A549 (cell line): ENCODE data around the gene RAB20.

Experiments used
- CBX2 ChIP-seq: fragments of 200-600 bp; sonication (generic); IDR thresholded peaks from 2 replicates; pipeline ENCODE4 v1.6.1; 2016; ENCODE audit warnings: low read depth, mild to moderate bottlenecking, borderline replicate concordance
- CBX8 ChIP-seq: fragments of 200-600 bp; sonication (generic); IDR thresholded peaks from 2 replicates; pipeline ENCODE4 v1.6.1; 2016
- CTCF ChIP-seq: fragments of >200 bp; sonication (Bioruptor Twin); formaldehyde crosslinking; IDR thresholded peaks from 3 replicates; pipeline ENCODE4 v1.5.1; 2016
- HDAC2 ChIP-seq: fragments of 200-600 bp; sonication (generic); IDR thresholded peaks from 2 replicates; pipeline ENCODE4 v1.6.1; 2016
- MAFK ChIP-seq: fragments of 450-650 bp; IDR thresholded peaks from 2 replicates; pipeline ENCODE4 v1.6.1; 2014; ENCODE audit not compliant: partially characterized antibody
- MAX ChIP-seq: IDR thresholded peaks from 2 replicates; pipeline ENCODE4 v1.6.1; 2012
- MYC ChIP-seq: IDR thresholded peaks from 2 replicates; pipeline ENCODE4 v1.6.1; 2012; ENCODE audit warnings: mild to moderate bottlenecking, inconsistent platforms, low read length, improper control_type of control experiment, borderline replicate concordance
- POLR2A ChIP-seq: IDR thresholded peaks from 2 replicates; pipeline ENCODE4 v1.6.1; 2012; ENCODE audit warnings: mild to moderate bottlenecking, low read length
- RAD21 ChIP-seq, 2 experiments: fragments of >200 bp in 1 of 2; sonication (Bioruptor Twin) in 1 of 2; formaldehyde crosslinking in 1 of 2; IDR thresholded peaks in 1 of 2; conservative IDR thresholded peaks in 1 of 2; 2 replicates in 1 of 2; 3 replicates in 1 of 2; pipeline ENCODE4 v1.6.1; 2012 to 2018; ENCODE audit warnings: inconsistent platforms in 1 of 2
- SMC3 ChIP-seq: fragments of >200 bp; sonication (Bioruptor Twin); formaldehyde crosslinking; IDR thresholded peaks from 3 replicates; pipeline ENCODE4 v1.6.1; 2018; ENCODE audit warnings: inconsistent platforms

GRCh38 chr13:110501188-110501587, 60.3 kb downstream of the RAB20 start:
- TF ChIP-seq SMC3 (no peak), CBX2 (no peak), POLR2A (no peak), MAX (no peak), MYC (no peak), MAFK (no peak), CBX8 (no peak), CTCF (no peak), HDAC2 (no peak), RAD21 (conservative IDR thresholded peaks at IDR 0.05 in 1 of 2, IDR thresholded peaks at IDR 0.05 in 1 of 2) (no peak)
